DOHH2 (cell line): ENCODE measurements around the gene H3-3A.

Experiments
- H3F3A ChIP-seq: fragments of 200-600 bp; sonication (generic), shearing (Covaris generic); 2 replicates; pipeline ENCODE4 v1.6.0; 2016; ENCODE audit warnings: antibody characterized with exemption, mild to moderate bottlenecking; ENCODE audit not compliant: control insufficient read depth, insufficient read depth
- H3K27ac ChIP-seq: fragments of 200-600 bp; sonication (generic); 2 replicates; pipeline ENCODE4 v1.5.1; 2014; ENCODE audit warnings: low read depth, mild to moderate bottlenecking, low read length, moderate library complexity
- H3K27me3 ChIP-seq: fragments of 200-600 bp; sonication (generic); 2 replicates; pipeline ENCODE4 v1.6.1; 2014; ENCODE audit warnings: mild to moderate bottlenecking, low read length, mixed read lengths; ENCODE audit not compliant: control insufficient read depth
- H3K36me3 ChIP-seq: fragments of 200-600 bp; sonication (generic); 2 replicates; pipeline ENCODE4 v1.6.1; 2014; ENCODE audit warnings: mild to moderate bottlenecking, low read length, moderate library complexity, mixed read lengths; ENCODE audit not compliant: control insufficient read depth
- H3K4me1 ChIP-seq: fragments of 200-600 bp; sonication (generic); 2 replicates; pipeline ENCODE4 v1.6.1; 2014; ENCODE audit warnings: mild to moderate bottlenecking, low read length, mixed read lengths; ENCODE audit not compliant: control insufficient read depth
- H3K4me2 ChIP-seq: fragments of 200-600 bp; sonication (generic); 2 replicates; pipeline ENCODE4 v1.6.0; 2014; ENCODE audit warnings: mild to moderate bottlenecking, low read length, moderate library complexity
- H3K4me3 ChIP-seq: fragments of 200-600 bp; sonication (generic); 2 replicates; pipeline ENCODE4 v1.5.1; 2014; ENCODE audit warnings: mild to moderate bottlenecking, low read length, mixed read lengths
- H3K79me2 ChIP-seq: fragments of 200-600 bp; sonication (generic); 2 replicates; pipeline ENCODE4 v1.6.1; 2014; ENCODE audit warnings: mild to moderate bottlenecking, low read length, mixed read lengths; ENCODE audit not compliant: control insufficient read depth
- H3K9me2 ChIP-seq: fragments of 200-600 bp; sonication (generic); replicated peaks from 2 replicates; pipeline ENCODE4 v1.6.1; 2014; ENCODE audit warnings: mild to moderate bottlenecking, low read length, mixed read lengths; ENCODE audit not compliant: control insufficient read depth
- H3K9me3 ChIP-seq: fragments of 200-600 bp; sonication (generic); 2 replicates; pipeline ENCODE4 v1.6.1; 2014; ENCODE audit warnings: antibody characterized with exemption, low read length, mixed read lengths; ENCODE audit not compliant: control insufficient read depth, insufficient read depth
- H4K20me1 ChIP-seq: fragments of 200-600 bp; sonication (generic); 2 replicates; pipeline ENCODE4 v1.6.0; 2014; ENCODE audit warnings: low read depth, mild to moderate bottlenecking, antibody characterized with exemption, low read length, moderate library complexity; ENCODE audit not compliant: control insufficient read depth, insufficient read depth
- EZH2phosphoT487 ChIP-seq: fragments of 200-600 bp; sonication (generic); IDR thresholded peaks from 2 replicates; pipeline ENCODE4 v1.6.1; 2017; ENCODE audit warnings: borderline replicate concordance, mild to moderate bottlenecking, antibody characterized with exemption, low read length, moderate library complexity, mixed read lengths
- TF ChIP-seq, protein P1 (sequence below): fragments of 200-600 bp; sonication (generic); IDR thresholded peaks from one replicate; pipeline ENCODE4 v1.5.1; 2014; ENCODE audit warnings: antibody characterized with exemption, mild to moderate bottlenecking, low read depth, low read length; ENCODE audit not compliant: poor library complexity, severe bottlenecking

The H3-3A gene

DNA sequence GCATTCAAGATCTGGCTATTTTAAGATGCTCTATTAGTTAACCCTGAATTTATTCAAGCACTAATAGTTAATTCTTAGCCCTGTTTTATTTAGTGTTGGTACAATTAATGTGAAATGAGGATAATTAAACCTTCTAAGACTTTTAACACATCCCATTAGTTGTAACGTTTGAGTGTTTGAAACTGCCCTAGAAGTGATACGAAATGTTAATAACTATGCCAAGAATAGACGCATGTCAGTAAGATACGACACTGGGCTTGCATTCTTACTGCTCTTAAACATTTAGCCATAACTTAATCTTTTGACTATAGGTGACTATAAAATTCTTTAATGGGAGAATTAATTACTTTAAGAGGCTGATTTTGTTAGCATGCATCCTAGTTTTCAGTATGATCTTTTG lies 9.8 kb downstream of the H3-3A start:
- Histone ChIP-seq H3K9me2 (no peaks in the 10 kb centered on the region), H3K36me3 (peaks cover 59% of the 10 kb centered on the region), H3K4me3 (no peak overlapping the region), H3F3A (peaks cover 53% of the 10 kb centered on the region), H3K79me2 (peaks cover 28% of the 10 kb centered on the region), H3K4me2 (no peak overlapping the region), H3K4me1 (no peaks in the 10 kb centered on the region), H4K20me1 (peaks cover 13% of the 10 kb centered on the region), H3K9me3 (no peaks in the 10 kb centered on the region), H3K27me3 (no peaks in the 10 kb centered on the region), H3K27ac (no peak overlapping the region)
- no peak for TF ChIP-seq EZH2phosphoT487
- TF ChIP-seq, protein P1, sequence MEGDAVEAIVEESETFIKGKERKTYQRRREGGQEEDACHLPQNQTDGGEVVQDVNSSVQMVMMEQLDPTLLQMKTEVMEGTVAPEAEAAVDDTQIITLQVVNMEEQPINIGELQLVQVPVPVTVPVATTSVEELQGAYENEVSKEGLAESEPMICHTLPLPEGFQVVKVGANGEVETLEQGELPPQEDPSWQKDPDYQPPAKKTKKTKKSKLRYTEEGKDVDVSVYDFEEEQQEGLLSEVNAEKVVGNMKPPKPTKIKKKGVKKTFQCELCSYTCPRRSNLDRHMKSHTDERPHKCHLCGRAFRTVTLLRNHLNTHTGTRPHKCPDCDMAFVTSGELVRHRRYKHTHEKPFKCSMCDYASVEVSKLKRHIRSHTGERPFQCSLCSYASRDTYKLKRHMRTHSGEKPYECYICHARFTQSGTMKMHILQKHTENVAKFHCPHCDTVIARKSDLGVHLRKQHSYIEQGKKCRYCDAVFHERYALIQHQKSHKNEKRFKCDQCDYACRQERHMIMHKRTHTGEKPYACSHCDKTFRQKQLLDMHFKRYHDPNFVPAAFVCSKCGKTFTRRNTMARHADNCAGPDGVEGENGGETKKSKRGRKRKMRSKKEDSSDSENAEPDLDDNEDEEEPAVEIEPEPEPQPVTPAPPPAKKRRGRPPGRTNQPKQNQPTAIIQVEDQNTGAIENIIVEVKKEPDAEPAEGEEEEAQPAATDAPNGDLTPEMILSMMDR = no peak

DNA sequence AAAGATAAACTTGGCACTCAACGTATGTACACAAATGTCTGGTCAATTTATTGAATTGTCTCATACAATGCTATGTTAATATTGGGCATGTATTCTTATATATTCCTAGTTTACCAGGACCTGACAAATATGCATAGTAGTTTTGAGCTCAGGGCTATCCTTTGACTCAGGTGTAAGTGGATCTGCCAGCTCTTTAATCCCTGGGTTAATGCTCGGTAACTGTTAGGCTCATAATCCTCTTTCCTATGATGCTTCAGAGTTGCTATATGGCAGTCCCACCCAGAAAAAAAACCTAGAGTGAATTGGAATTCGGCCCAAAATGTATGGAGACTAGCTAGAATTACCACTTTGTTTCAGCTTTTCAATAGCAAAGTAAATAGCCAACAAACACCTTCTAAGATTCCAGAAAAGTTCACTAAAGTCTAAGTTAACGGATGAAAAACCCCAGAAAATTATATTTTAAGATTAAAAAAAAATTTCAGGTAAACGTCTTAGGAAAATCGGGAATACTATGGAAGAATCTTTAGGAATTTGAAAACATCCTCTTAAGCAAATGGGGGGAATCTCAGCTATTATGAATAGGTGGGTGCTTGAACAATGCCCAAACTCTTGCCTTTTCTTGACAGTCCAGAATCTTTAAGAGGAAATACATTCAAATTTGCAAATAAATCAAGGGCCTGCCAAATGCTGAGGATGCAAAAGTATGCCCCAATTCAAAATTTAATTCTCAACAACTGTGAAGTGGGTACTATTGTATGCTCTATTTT lies 10.9 kb downstream of the H3-3A start:
- peaks cover 49% of the 10 kb centered on the region for H3K36me3 ChIP-seq
- H3K9me2 ChIP-seq = no peaks in the 10 kb centered on the region
- no peak overlapping the region for H3K4me3 ChIP-seq
- peaks cover 48% of the 10 kb centered on the region for H3F3A ChIP-seq
- no peak overlapping the region for H3K4me2 ChIP-seq
- H3K27me3 ChIP-seq = no peaks in the 10 kb centered on the region
- peaks cover 5% of the 10 kb centered on the region for H4K20me1 ChIP-seq
- no peak overlapping the region for H3K27ac ChIP-seq
- no peaks in the 10 kb centered on the region for H3K9me3 ChIP-seq
- H3K4me1 ChIP-seq = no peaks in the 10 kb centered on the region
- peaks cover 18% of the 10 kb centered on the region for H3K79me2 ChIP-seq
- no peak for TF ChIP-seq EZH2phosphoT487
- TF ChIP-seq, protein P1 = no peak

DNA sequence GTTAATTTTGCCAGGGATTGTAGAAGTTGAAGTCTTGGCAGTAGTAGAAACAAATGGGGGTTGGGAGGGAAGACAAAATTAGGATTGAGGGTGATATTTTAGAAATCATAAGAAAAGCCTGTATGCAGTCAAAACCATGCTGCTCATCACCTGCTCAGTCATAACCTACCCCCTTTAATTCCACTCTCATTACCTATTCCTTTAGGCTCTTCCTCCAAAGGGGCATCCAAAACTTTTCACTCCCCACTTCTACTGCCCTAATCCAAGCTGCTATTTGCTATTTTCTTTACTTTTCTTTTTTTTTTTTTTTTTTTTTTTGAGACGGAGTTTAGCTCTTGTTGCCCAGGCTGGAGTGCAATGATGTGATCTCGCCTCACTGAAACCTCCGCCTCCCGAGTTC lies 11.5 kb downstream of the H3-3A start:
- Histone ChIP-seq H3K9me3 (no peaks in the 10 kb centered on the region), H3K79me2 (peaks cover 11% of the 10 kb centered on the region), H3K27ac (no peak overlapping the region), H3K9me2 (no peaks in the 10 kb centered on the region), H3K4me3 (no peak overlapping the region), H3K4me1 (no peaks in the 10 kb centered on the region), H4K20me1 (no peaks in the 10 kb centered on the region), H3F3A (peaks cover 45% of the 10 kb centered on the region), H3K36me3 (peaks cover 42% of the 10 kb centered on the region), H3K4me2 (no peak overlapping the region), H3K27me3 (no peaks in the 10 kb centered on the region)
- TF ChIP-seq, protein P1 = no peak
- no peak for TF ChIP-seq EZH2phosphoT487
